Neutrophil (primary cell): ENCODE results near the gene RP2.

ENCODE experiments used
- H3K27ac ChIP-seq: fragments of 200-600 bp; sonication (generic); 2 replicates; pipeline ENCODE4 v1.5.1; 2016; ENCODE audit warnings: mild to moderate bottlenecking, moderate library complexity
- H3K27me3 ChIP-seq: fragments of 200-600 bp; sonication (generic); 2 replicates; pipeline ENCODE4 v1.6.0; 2016; ENCODE audit warnings: mild to moderate bottlenecking
- H3K36me3 ChIP-seq: fragments of 200-600 bp; sonication (generic); 2 replicates; pipeline ENCODE4 v1.5.1; 2017
- H3K4me1 ChIP-seq, 2 experiments: fragments of 200-600 bp in 1 of 2; sonication (generic) in 1 of 2; 1 replicate in 1 of 2; 2 replicates in 1 of 2; pipeline versions ENCODE4 v1.5.1 to v1.6.1; 2013 to 2016; ENCODE audit warnings: low read depth in 1 of 2, low read length in 1 of 2, mild to moderate bottlenecking in 1 of 2, moderate library complexity in 1 of 2; ENCODE audit not compliant: control insufficient read depth in 1 of 2, insufficient read depth in 1 of 2
- H3K4me3 ChIP-seq, 2 experiments: fragments of 200-600 bp in 1 of 2; sonication (generic) in 1 of 2; 1 replicate in 1 of 2; 2 replicates in 1 of 2; pipeline ENCODE4 v1.5.1; 2013 to 2016; ENCODE audit warnings: low read depth in 1 of 2, low read length in 1 of 2, mild to moderate bottlenecking in 1 of 2, moderate library complexity in 1 of 2
- H3K9me3 ChIP-seq: fragments of 200-600 bp; sonication (generic); 2 replicates; pipeline ENCODE4 v1.5.1; 2016
- TF ChIP-seq, protein P1 (sequence below): fragments of 200-600 bp; sonication (generic); IDR thresholded peaks from 2 replicates; pipeline ENCODE4 v1.5.1; 2016; ENCODE audit warnings: antibody characterized with exemption

RP2 gene

DNA sequence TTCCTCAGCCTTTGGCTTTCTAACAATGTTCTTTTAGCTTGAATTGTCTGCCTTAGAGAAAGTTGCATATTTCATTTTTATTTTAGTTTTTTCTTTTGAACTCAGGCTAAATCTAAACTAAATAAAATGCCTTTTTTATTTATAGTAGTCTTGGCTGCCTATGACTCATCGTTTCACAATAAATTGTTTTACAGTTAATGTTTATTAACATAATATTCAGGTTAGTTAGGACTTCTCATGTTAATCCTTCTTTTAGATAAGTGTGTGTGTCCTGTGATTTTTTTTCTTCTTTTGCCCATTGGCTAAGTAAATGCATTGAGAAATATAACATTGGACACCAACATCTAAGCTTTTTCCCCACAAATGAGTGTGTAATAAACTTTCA is 1.6 kb downstream of the RP2 start:
- Histone ChIP-seq H3K27me3 (no peaks in the 10 kb centered on the region), H3K36me3 (no peaks in the 10 kb centered on the region), H3K9me3 (no peaks in the 10 kb centered on the region), H3K27ac (peak overlapping the region; percentile 96), H3K4me1 (peaks cover 50 to 53% of the 10 kb centered on the region in 2 experiments), H3K4me3 (peak overlapping the region; percentile 74 to 95)
- TF ChIP-seq, protein P1, sequence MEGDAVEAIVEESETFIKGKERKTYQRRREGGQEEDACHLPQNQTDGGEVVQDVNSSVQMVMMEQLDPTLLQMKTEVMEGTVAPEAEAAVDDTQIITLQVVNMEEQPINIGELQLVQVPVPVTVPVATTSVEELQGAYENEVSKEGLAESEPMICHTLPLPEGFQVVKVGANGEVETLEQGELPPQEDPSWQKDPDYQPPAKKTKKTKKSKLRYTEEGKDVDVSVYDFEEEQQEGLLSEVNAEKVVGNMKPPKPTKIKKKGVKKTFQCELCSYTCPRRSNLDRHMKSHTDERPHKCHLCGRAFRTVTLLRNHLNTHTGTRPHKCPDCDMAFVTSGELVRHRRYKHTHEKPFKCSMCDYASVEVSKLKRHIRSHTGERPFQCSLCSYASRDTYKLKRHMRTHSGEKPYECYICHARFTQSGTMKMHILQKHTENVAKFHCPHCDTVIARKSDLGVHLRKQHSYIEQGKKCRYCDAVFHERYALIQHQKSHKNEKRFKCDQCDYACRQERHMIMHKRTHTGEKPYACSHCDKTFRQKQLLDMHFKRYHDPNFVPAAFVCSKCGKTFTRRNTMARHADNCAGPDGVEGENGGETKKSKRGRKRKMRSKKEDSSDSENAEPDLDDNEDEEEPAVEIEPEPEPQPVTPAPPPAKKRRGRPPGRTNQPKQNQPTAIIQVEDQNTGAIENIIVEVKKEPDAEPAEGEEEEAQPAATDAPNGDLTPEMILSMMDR = no peak

DNA sequence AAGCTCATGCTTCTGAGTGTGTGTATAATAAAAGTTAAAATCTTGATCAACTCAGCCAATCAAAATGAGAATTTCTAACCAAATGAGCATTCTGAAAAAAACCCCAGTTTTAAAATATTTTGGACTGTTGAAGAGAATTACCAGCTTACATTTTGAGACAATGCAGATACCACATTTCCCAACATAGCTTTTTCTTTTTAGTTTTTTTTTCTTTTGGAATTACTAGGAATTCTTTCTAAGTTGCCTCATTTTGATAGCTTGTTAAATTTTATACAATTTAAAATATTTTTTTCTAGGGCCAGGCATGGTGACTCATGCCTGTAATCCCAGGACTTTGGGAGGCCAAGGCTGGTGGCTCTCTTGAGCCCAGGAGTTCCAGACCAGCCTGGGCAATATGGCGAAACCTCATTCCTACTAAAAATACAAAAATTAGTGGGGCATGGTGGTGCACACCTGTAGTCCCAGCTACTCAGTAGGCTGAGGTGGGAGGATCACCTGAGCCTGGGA is 2.2 kb downstream of the RP2 start:
- peak overlapping the region; percentile 74 to 95 for H3K4me3 ChIP-seq
- peak overlapping the region; percentile 96 for H3K27ac ChIP-seq
- no peaks in the 10 kb centered on the region for H3K9me3 ChIP-seq
- peaks cover 45 to 50% of the 10 kb centered on the region in 2 experiments for H3K4me1 ChIP-seq
- H3K36me3 ChIP-seq = no peaks in the 10 kb centered on the region
- TF ChIP-seq, protein P1 = no peak
- H3K27me3 ChIP-seq = no peaks in the 10 kb centered on the region

GRCh38 chrX:46840946-46841345 is 4.1 kb downstream of the RP2 start:
- peak overlapping the region; percentile 45 for H3K27ac ChIP-seq
- H3K9me3 ChIP-seq = no peaks in the 10 kb centered on the region
- no peak overlapping the region for H3K4me3 ChIP-seq
- no peaks in the 10 kb centered on the region for H3K27me3 ChIP-seq
- peaks cover 40% of the 10 kb centered on the region in 2 experiments for H3K4me1 ChIP-seq
- no peaks in the 10 kb centered on the region for H3K36me3 ChIP-seq
- TF ChIP-seq, protein P1 = no peak

DNA sequence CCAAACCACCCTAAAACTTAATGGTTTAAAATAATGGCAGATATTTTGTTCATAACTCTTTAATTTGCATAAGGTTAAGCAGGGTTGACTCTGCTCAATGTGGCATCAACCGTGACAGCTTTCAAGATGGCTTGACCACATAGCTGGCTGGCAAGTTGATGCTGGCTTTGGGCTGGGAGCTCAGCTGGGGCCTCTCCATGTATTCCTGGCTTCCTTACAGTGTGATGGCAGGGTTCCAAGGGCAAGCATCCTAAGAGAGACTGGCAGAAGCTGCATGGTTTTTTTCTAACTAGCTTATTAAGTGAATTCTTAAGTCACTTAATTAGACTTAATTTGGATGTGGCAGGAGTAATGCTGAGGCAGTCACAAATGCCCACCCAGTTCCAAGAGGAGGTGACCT is 4.5 kb downstream of the RP2 start:
- Histone ChIP-seq H3K27me3 (no peaks in the 10 kb centered on the region), H3K4me3 (no peak overlapping the region), H3K4me1 (peaks cover 36 to 38% of the 10 kb centered on the region in 2 experiments), H3K36me3 (no peaks in the 10 kb centered on the region), H3K9me3 (no peaks in the 10 kb centered on the region), H3K27ac (peak overlapping the region; percentile 45)
- TF ChIP-seq, protein P1 = no peak

- no peak overlapping the region for H3K4me3 ChIP-seq
- H3K4me1 ChIP-seq = peaks cover 20 to 24% of the 10 kb centered on the region in 2 experiments
- H3K27ac ChIP-seq = no peak overlapping the region
- no peaks in the 10 kb centered on the region for H3K9me3 ChIP-seq
- no peaks in the 10 kb centered on the region for H3K27me3 ChIP-seq
- TF ChIP-seq, protein P1 = no peak
- H3K36me3 ChIP-seq = no peaks in the 10 kb centered on the region
Measured at GRCh38 chrX:46844913-46845312, 8.1 kb downstream of the RP2 start.
